Measurements from ENCODE around the gene OSCP1.

Gene OSCP1

GRCh38 chr1:36391271-36391670, 59.0 kb downstream of the OSCP1 start:
- H3K36me3 ChIP-seq (ENCODE audit: control insufficient read depth, insufficient read depth, low read length): peaks cover 39% of the 10 kb centered on the region
- H3K27ac ChIP-seq (ENCODE audit: low read depth, low read length, severe bottlenecking): no peak overlapping the region
- 92 to 100% methylated on average over 2 to 5 of the region's 8 CpGs for WGBS, 2 experiments (ENCODE audit: insufficient coverage in 2 of 2)
- H3K9me3 ChIP-seq (ENCODE audit: control insufficient read depth, low read length): no peaks in the 10 kb centered on the region
- peaks cover 36% of the 10 kb centered on the region for H3K4me1 ChIP-seq (ENCODE audit: control insufficient read depth, insufficient read depth, low read length, poor library complexity, severe bottlenecking)
- H3K4me3 ChIP-seq (ENCODE audit: extremely low read depth, insufficient read depth, low read length, poor library complexity, severe bottlenecking): no peak overlapping the region

GRCh38 chr1:36390411-36390810, 59.8 kb downstream of the OSCP1 start:
- Histone ChIP-seq H3K27ac (ENCODE audit: low read depth, low read length, severe bottlenecking) (no peak overlapping the region), H3K4me1 (ENCODE audit: control insufficient read depth, insufficient read depth, low read length, poor library complexity, severe bottlenecking) (peaks cover 35% of the 10 kb centered on the region), H3K4me3 (ENCODE audit: extremely low read depth, insufficient read depth, low read length, poor library complexity, severe bottlenecking) (no peak overlapping the region), H3K36me3 (ENCODE audit: control insufficient read depth, insufficient read depth, low read length) (peaks cover 39% of the 10 kb centered on the region), H3K9me3 (ENCODE audit: control insufficient read depth, low read length) (no peaks in the 10 kb centered on the region)
- WGBS, 2 experiments (ENCODE audit: insufficient coverage in 2 of 2): 89 to 93% methylated on average over 2 of the region's 2 CpGs

- H3K9me3 ChIP-seq (ENCODE audit: control insufficient read depth, low read length): no peaks in the 10 kb centered on the region
- no peak overlapping the region for H3K27ac ChIP-seq (ENCODE audit: low read depth, low read length, severe bottlenecking)
- H3K4me1 ChIP-seq (ENCODE audit: control insufficient read depth, insufficient read depth, low read length, poor library complexity, severe bottlenecking): peaks cover 34% of the 10 kb centered on the region
- WGBS, 2 experiments (ENCODE audit: insufficient coverage in 2 of 2): 88 to 100% methylated on average over 1 of the region's 1 CpG
- H3K4me3 ChIP-seq (ENCODE audit: extremely low read depth, insufficient read depth, low read length, poor library complexity, severe bottlenecking): no peak overlapping the region
- H3K36me3 ChIP-seq (ENCODE audit: control insufficient read depth, insufficient read depth, low read length): peaks cover 39% of the 10 kb centered on the region
These were observed 60.3 kb downstream of the OSCP1 start for GRCh38 chr1:36389999-36390398.

DNA sequence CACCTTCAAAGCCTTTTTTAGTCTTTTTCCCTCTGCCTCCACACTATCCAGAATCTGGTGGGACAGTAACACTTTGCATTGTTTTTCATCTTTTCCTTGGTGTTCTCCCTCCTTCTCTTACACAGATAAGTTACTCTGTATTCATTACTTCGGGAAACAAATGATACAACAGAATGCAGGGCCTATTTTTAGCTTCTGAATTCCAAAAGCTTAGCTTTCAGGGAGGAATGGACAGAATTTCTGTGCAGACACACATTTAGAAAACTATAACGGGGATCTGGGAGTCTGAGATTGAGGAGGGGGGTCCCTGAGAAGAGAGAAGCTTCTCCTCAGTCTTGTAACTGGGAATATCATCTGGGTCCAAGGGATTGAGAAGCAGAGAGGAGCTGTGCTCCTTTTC, 61.0 kb downstream of the OSCP1 start:
- no peak overlapping the region for H3K27ac ChIP-seq (ENCODE audit: low read depth, low read length, severe bottlenecking)
- 93% methylated on average over 2 of the region's 2 CpGs; no CpG with 5 or more reads in 1 of the 2 experiments for WGBS, 2 experiments (ENCODE audit: insufficient coverage in 2 of 2)

DNA sequence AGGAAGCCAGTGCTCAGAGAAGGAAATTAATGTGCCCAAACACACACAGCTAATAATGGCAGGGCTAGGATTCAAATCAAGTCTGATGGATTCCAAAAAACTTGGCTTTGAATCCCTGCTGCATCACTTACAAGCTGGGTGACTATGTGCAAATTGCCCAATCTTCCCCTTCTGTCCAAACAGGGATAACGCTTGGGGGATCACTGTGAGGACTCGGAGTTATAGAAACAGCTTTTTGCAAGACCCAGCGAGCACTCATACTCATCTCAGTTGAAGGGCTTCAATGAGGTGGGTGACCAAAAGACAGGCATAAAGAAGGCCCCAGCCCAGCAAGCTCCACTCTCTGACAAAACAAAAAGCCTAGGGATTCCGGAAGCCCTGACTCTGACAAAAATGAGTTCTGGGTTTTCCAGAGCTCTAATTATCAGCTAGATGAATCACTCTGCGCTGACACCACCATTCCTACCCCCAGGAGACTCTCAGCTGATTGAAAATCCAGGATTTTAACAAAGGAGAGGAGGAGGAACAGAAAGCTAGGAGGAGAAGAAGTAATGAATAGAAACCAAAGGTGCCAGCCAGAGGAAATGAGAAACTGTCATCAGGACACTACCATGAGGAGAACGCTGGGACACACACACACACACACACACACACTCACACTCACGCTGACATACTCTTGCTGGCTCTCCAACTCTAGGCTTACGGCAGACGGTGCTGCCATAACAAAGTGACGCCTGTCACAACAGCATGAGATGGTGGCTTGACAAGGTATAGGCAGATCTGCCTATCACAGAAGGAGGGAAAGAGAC, 62.9 kb downstream of the OSCP1 start:
- H3K9me3 ChIP-seq (ENCODE audit: control insufficient read depth, low read length): no peaks in the 10 kb centered on the region
- H3K27ac ChIP-seq (ENCODE audit: low read depth, low read length, severe bottlenecking): peak overlapping the region; percentile 100
- peaks cover 40% of the 10 kb centered on the region for H3K4me1 ChIP-seq (ENCODE audit: control insufficient read depth, insufficient read depth, low read length, poor library complexity, severe bottlenecking)
- H3K36me3 ChIP-seq (ENCODE audit: control insufficient read depth, insufficient read depth, low read length): peaks cover 20% of the 10 kb centered on the region
- H3K4me3 ChIP-seq (ENCODE audit: extremely low read depth, insufficient read depth, low read length, poor library complexity, severe bottlenecking): peak overlapping the region; percentile 95
- WGBS, 2 experiments (ENCODE audit: insufficient coverage in 2 of 2): 47 to 48% methylated on average over 4 to 9 of the region's 10 CpGs

More for the DNA sequence above, 61.0 kb downstream of the OSCP1 start:
- Histone ChIP-seq H3K4me1 (ENCODE audit: control insufficient read depth, insufficient read depth, low read length, poor library complexity, severe bottlenecking) (peaks cover 36% of the 10 kb centered on the region), H3K4me3 (ENCODE audit: extremely low read depth, insufficient read depth, low read length, poor library complexity, severe bottlenecking) (no peak overlapping the region), H3K9me3 (ENCODE audit: control insufficient read depth, low read length) (no peaks in the 10 kb centered on the region), H3K36me3 (ENCODE audit: control insufficient read depth, insufficient read depth, low read length) (peaks cover 35% of the 10 kb centered on the region)

DNA sequence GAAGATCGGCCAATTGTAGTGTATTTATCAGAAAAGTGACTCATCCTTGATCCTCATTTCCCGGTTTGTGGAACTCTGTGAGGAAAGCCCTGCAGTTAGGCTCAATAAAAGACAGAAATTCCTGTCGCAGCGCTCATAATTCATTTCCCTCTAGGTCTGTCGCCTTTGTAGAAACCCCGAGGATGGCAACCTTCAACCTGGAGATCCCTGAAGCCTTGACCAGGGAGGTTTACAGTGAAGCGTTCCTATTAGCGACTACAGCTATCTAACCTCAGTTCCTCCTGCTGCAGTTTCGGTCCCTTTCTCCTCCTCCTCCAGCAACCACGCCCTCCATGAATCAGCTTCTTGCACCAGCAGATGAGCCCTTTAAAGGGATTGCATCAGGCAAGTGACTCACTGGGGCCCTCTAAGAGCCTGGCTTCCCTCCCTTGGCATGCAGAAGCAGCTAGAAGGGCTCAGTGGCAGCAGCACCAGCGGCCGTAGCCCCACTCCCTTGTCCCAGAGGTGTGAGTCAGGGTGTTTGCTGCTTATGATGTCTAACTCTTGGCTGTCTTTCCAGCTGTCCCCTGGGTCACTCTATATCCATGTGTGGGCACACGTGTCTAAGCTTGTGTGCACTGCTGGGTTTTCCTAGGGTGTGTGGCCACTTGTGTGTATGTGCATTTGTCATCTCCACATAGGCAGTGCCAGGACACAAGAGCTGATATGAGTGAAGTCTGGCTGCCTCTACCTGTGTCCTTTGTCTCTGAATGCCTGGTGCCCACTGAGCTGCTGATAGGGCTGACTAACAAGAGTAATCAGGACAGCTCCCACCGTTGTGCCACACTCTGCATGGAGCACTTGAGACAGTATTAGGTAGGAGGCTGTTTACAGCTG, 63.7 kb downstream of the OSCP1 start:
- Histone ChIP-seq H3K9me3 (ENCODE audit: control insufficient read depth, low read length) (no peaks in the 10 kb centered on the region), H3K36me3 (ENCODE audit: control insufficient read depth, insufficient read depth, low read length) (peaks cover 16% of the 10 kb centered on the region), H3K4me3 (ENCODE audit: extremely low read depth, insufficient read depth, low read length, poor library complexity, severe bottlenecking) (peak overlapping the region; percentile 95), H3K27ac (ENCODE audit: low read depth, low read length, severe bottlenecking) (peak overlapping the region; percentile 100), H3K4me1 (ENCODE audit: control insufficient read depth, insufficient read depth, low read length, poor library complexity, severe bottlenecking) (peaks cover 40% of the 10 kb centered on the region)
- WGBS, 2 experiments (ENCODE audit: insufficient coverage in 2 of 2): 7% methylated on average over 9 to 11 of the region's 14 CpGs

DNA sequence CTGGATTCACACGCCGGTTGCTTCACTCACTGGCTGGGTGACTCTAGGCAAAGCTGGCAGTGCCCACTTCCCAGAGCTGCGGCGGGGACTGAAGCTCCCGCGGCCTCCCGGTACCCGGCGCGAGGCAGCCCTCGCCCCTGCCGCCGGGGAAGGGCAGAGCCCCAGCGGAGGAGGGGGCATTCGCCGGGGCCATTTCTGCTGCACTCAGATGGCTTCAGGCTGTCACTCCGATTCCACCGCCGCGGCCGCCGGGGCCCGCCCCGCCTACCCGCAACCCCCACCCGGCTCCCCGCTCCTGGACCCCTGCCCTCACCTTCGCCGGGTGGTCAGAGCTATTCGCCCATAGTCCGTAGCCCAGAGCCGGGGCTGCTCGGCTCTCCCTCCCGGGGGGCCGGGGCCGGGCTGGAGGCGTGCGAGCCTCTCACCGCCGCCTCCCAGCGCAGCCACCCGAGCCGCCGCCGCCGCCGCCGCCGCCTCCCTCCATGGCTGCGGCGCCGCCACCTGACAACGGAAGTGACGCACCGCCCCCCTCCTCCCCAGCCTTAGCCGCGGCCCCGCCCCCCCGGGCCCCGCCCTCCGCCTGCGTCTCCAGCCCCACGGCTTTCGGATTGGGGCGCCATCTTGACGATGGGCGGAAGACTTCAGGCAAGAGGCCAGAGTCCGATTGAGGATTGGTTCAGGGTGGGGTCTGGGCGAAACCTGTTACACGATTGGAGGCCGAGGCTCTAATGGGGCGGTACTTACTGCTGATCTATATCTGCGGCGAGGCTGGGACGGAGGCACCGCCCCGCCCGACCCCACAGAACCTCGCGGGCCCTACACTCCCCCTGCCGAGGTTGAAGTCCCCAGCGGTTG, 64.6 kb downstream of the OSCP1 start, which contains the start of gene STK40:
STK40 (minus strand) TSS at position 515 of the 855 bp plus-strand sequence. CDS start 24,592 bp downstream, outside the sequence.
- H3K36me3 ChIP-seq (ENCODE audit: control insufficient read depth, insufficient read depth, low read length): peaks cover 16% of the 10 kb centered on the region
- H3K4me3 ChIP-seq (ENCODE audit: extremely low read depth, insufficient read depth, low read length, poor library complexity, severe bottlenecking): peak within 1 kb of the TSS; percentile 95
- no peaks in the 10 kb centered on the region for H3K9me3 ChIP-seq (ENCODE audit: control insufficient read depth, low read length)
- 0% methylated on average over 36 to 42 of the region's 82 CpGs for WGBS, 2 experiments (ENCODE audit: insufficient coverage in 2 of 2)
- peaks cover 42% of the 10 kb centered on the region for H3K4me1 ChIP-seq (ENCODE audit: control insufficient read depth, insufficient read depth, low read length, poor library complexity, severe bottlenecking)
- H3K27ac ChIP-seq (ENCODE audit: low read depth, low read length, severe bottlenecking): peak within 1 kb of the TSS; percentile 100

- Histone ChIP-seq H3K27ac (ENCODE audit: low read depth, low read length, severe bottlenecking) (peak overlapping the region; percentile 82), H3K4me1 (ENCODE audit: control insufficient read depth, insufficient read depth, low read length, poor library complexity, severe bottlenecking) (peaks cover 40% of the 10 kb centered on the region), H3K4me3 (ENCODE audit: extremely low read depth, insufficient read depth, low read length, poor library complexity, severe bottlenecking) (peak overlapping the region; percentile 95), H3K36me3 (ENCODE audit: control insufficient read depth, insufficient read depth, low read length) (peaks cover 25% of the 10 kb centered on the region), H3K9me3 (ENCODE audit: control insufficient read depth, low read length) (no peaks in the 10 kb centered on the region)
- WGBS, 2 experiments (ENCODE audit: insufficient coverage in 2 of 2): 4% methylated on average over 21 to 24 of the region's 25 CpGs
These were observed 65.5 kb downstream of the OSCP1 start for GRCh38 chr1:36384542-36385409.

DNA sequence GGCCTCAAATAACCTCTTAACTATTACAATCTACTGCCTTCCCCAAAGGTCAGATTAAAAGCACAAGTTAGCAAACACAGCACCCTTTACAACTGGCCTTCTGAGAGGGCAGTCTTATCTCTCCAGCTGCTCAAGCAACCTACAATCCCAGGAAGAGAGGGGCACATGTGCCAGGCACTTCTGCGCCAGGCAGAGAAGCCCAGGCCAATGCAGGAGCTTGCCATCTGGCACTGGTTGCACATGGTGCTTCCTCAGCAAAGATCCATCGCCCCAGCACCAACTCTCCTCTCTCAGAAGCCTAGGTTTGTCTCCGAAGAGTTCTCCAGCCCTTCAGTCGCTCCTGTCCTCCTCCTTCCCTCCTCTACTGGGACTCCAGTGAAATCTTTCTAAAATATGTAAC, 67.0 kb downstream of the OSCP1 start:
- Histone ChIP-seq H3K4me3 (ENCODE audit: extremely low read depth, insufficient read depth, low read length, poor library complexity, severe bottlenecking) (no peak overlapping the region), H3K9me3 (ENCODE audit: control insufficient read depth, low read length) (no peaks in the 10 kb centered on the region)

More for the DNA sequence above, 67.0 kb downstream of the OSCP1 start:
- 92 to 93% methylated on average over 4 of the region's 4 CpGs for WGBS, 2 experiments (ENCODE audit: insufficient coverage in 2 of 2)
- H3K4me1 ChIP-seq (ENCODE audit: control insufficient read depth, insufficient read depth, low read length, poor library complexity, severe bottlenecking): peaks cover 31% of the 10 kb centered on the region
- no peak overlapping the region for H3K27ac ChIP-seq (ENCODE audit: low read depth, low read length, severe bottlenecking)
- H3K36me3 ChIP-seq (ENCODE audit: control insufficient read depth, insufficient read depth, low read length): peaks cover 36% of the 10 kb centered on the region

All from mesodermal cell (in vitro differentiated cells).